H9 (cell line): ENCODE data around the gene CCSER2. TPM values are rescaled to one million over a fixed set of nuclear protein-coding genes. Genes with fewer than 3 reads are reported as not detected.

Source experiments
- DNase-seq: peaks from one replicate; pipeline ENCODE4 v3.0.0-alpha.2; 2017
- H2AFZ ChIP-seq: one replicate; pipeline ENCODE4 v1.6.1; 2013; ENCODE audit warnings: mild to moderate bottlenecking, low read length, control low read depth, moderate library complexity
- H2AK5ac ChIP-seq: 2 replicates; pipeline ENCODE4 v1.6.1; 2013; ENCODE audit warnings: low read length, control low read depth, mixed read lengths; ENCODE audit not compliant: insufficient read length
- H2BK120ac ChIP-seq: one replicate; pipeline ENCODE4 v1.6.1; 2013; ENCODE audit warnings: low read depth, mild to moderate bottlenecking, low read length, control low read depth, inconsistent platforms; ENCODE audit not compliant: poor library complexity, severe bottlenecking
- H2BK12ac ChIP-seq: 2 replicates; pipeline ENCODE4 v1.6.1; 2013; ENCODE audit warnings: low read length, control low read depth, mixed read lengths, low read depth; ENCODE audit not compliant: insufficient read length
- H2BK15ac ChIP-seq: 2 replicates; pipeline ENCODE4 v1.6.1; 2013; ENCODE audit warnings: low read depth, low read length, control low read depth
- H2BK20ac ChIP-seq: one replicate; pipeline ENCODE4 v1.6.1; 2013; ENCODE audit warnings: low read depth, mild to moderate bottlenecking, low read length, control low read depth, inconsistent platforms; ENCODE audit not compliant: poor library complexity, severe bottlenecking
- H2BK5ac ChIP-seq: 2 replicates; pipeline ENCODE4 v1.6.1; 2013; ENCODE audit warnings: low read length, control low read depth, mixed read lengths; ENCODE audit not compliant: insufficient read length
- H3K14ac ChIP-seq: 2 replicates; pipeline ENCODE4 v1.6.1; 2013; ENCODE audit warnings: low read length, control low read depth; ENCODE audit not compliant: insufficient read depth
- H3K18ac ChIP-seq: 2 replicates; pipeline ENCODE4 v1.6.1; 2013; ENCODE audit warnings: low read depth, mild to moderate bottlenecking, mixed read lengths, low read length, control low read depth; ENCODE audit not compliant: insufficient read length
- H3K23ac ChIP-seq: 2 replicates; pipeline ENCODE4 v1.6.1; 2013; ENCODE audit warnings: low read length, control low read depth, mixed read lengths, low read depth; ENCODE audit not compliant: insufficient read length
- H3K23me2 ChIP-seq: 2 replicates; pipeline ENCODE4 v1.6.1; 2013; ENCODE audit warnings: low read depth, mild to moderate bottlenecking, mixed read lengths, low read length, control low read depth; ENCODE audit not compliant: insufficient read length, poor library complexity, severe bottlenecking
- H3K27ac ChIP-seq: 2 replicates; pipeline ENCODE4 v1.5.1; 2013; ENCODE audit warnings: low read length, control low read depth, mixed read lengths, low read depth; ENCODE audit not compliant: insufficient read length
- H3K27me3 ChIP-seq: 2 replicates; pipeline ENCODE4 v1.6.1; 2013; ENCODE audit warnings: low read length, control low read depth, inconsistent platforms; ENCODE audit not compliant: insufficient read depth
- H3K4ac ChIP-seq: 2 replicates; pipeline ENCODE4 v1.6.1; 2013; ENCODE audit warnings: low read depth, mild to moderate bottlenecking, control low read depth, inconsistent platforms, low read length, moderate library complexity
- H3K4me1 ChIP-seq: 2 replicates; pipeline ENCODE4 v1.6.1; 2013; ENCODE audit warnings: low read length, control low read depth, inconsistent platforms; ENCODE audit not compliant: insufficient read depth
- H3K4me2 ChIP-seq: 2 replicates; pipeline ENCODE4 v1.6.1; 2013; ENCODE audit warnings: low read length, control low read depth, mixed read lengths; ENCODE audit not compliant: insufficient read length, insufficient read depth
- H3K56ac ChIP-seq: 2 replicates; pipeline ENCODE4 v1.6.1; 2013; ENCODE audit warnings: low read depth, mild to moderate bottlenecking, mixed read lengths, low read length, control low read depth; ENCODE audit not compliant: insufficient read length
- H3K79me1 ChIP-seq: 2 replicates; pipeline ENCODE4 v1.6.1; 2013; ENCODE audit warnings: low read depth, mild to moderate bottlenecking, moderate library complexity, low read length, control low read depth, inconsistent platforms; ENCODE audit not compliant: insufficient read depth, poor library complexity, severe bottlenecking
- H3K79me2 ChIP-seq: 2 replicates; pipeline ENCODE4 v1.6.1; 2013; ENCODE audit warnings: low read length, control low read depth, inconsistent platforms; ENCODE audit not compliant: insufficient read depth
- H3K9ac ChIP-seq: 2 replicates; pipeline ENCODE4 v1.6.1; 2013; ENCODE audit warnings: low read length, control low read depth, mixed read lengths; ENCODE audit not compliant: insufficient read length; ENCODE audit errors: extremely low read depth
- H3K9me3 ChIP-seq: one replicate; pipeline ENCODE4 v1.6.1; 2013; ENCODE audit warnings: low read depth, low read length, inconsistent platforms; ENCODE audit not compliant: control insufficient read depth
- H3T11ph ChIP-seq: one replicate; pipeline ENCODE4 v1.6.1; 2013; ENCODE audit warnings: mild to moderate bottlenecking, low read length, control low read depth, inconsistent platforms
- H4K20me1 ChIP-seq: one replicate; pipeline ENCODE4 v1.6.1; 2013; ENCODE audit not compliant: control insufficient read depth, insufficient read length, insufficient read depth
- H4K5ac ChIP-seq: 2 replicates; pipeline ENCODE4 v1.6.1; 2013; ENCODE audit warnings: low read depth, mild to moderate bottlenecking, mixed read lengths, low read length, control low read depth; ENCODE audit not compliant: insufficient read length
- H4K8ac ChIP-seq: replicated peaks from 2 replicates; pipeline ENCODE4 v1.6.1; 2013; ENCODE audit warnings: low read length, control low read depth, mixed read lengths, low read depth; ENCODE audit not compliant: insufficient read length
- H4K91ac ChIP-seq: 2 replicates; pipeline ENCODE4 v1.6.1; 2013; ENCODE audit warnings: low read depth, mild to moderate bottlenecking, moderate library complexity, mixed read lengths, low read length, control low read depth; ENCODE audit not compliant: insufficient read length
- H3K27ac Mint-ChIP-seq, 3 experiments: 2 replicates in 2 of 3; 3 replicates in 1 of 3; pipeline ENCODE4 v1.8.0; 2020 to 2021; ENCODE audit warnings: mixed read lengths in 3 of 3, mild to moderate bottlenecking in 1 of 3, moderate library complexity in 1 of 3
- H3K27me3 Mint-ChIP-seq: 2 replicates; pipeline ENCODE4 v1.8.0; 2021; ENCODE audit warnings: low read depth, mild to moderate bottlenecking, moderate library complexity, mixed read lengths
- H3K36me3 Mint-ChIP-seq, 3 experiments: 2 replicates in 2 of 3; 3 replicates in 1 of 3; pipeline ENCODE4 v1.8.0; 2020 to 2021; ENCODE audit warnings: low read depth in 3 of 3, mixed read lengths in 3 of 3; ENCODE audit not compliant: insufficient read depth in 1 of 3
- H3K4me1 Mint-ChIP-seq, 2 experiments: 2 replicates each; pipeline ENCODE4 v1.8.0; 2020; ENCODE audit warnings: mixed read lengths in 2 of 2
- H3K4me3 Mint-ChIP-seq, 2 experiments: 2 replicates in 1 of 2; 3 replicates in 1 of 2; pipeline ENCODE4 v1.8.0; 2020 to 2021; ENCODE audit warnings: mild to moderate bottlenecking in 2 of 2, mixed read lengths in 2 of 2, moderate library complexity in 1 of 2
- H3K9me3 Mint-ChIP-seq, 2 experiments: 2 replicates in 1 of 2; 3 replicates in 1 of 2; pipeline ENCODE4 v1.8.0; 2020; ENCODE audit warnings: mild to moderate bottlenecking in 2 of 2, mixed read lengths in 2 of 2, moderate library complexity in 1 of 2
- WGBS: extraction: QIAGEN DNeasy Blood & Tissue Kit; methylation state at CpG from one replicate; pipeline ENCODE4 v1.1.7; 2013; ENCODE audit warnings: missing lambda C conversion rate, low lambda C conversion rate, mixed read lengths; ENCODE audit not compliant: insufficient read length; ENCODE audit errors: extremely low coverage; 5-methylcytosine and 5-hydroxymethylcytosine counted together
- total RNA-seq: library from RNA; stranded (reverse); gene quantifications from 2 replicates; pipeline ENCODE4 v1.2.1, GENCODE V29; 2021
- TF ChIP-seq, protein P1 (sequence below): fragments of 200-600 bp; sonication (generic); conservative IDR thresholded peaks from 3 replicates; pipeline ENCODE4 v1.8.0; 2021; ENCODE audit warnings: antibody characterized with exemption, mild to moderate bottlenecking

Gene CCSER2
- total RNA-seq, 1 experiment from 2014 or later = 22.2 TPM

DNA sequence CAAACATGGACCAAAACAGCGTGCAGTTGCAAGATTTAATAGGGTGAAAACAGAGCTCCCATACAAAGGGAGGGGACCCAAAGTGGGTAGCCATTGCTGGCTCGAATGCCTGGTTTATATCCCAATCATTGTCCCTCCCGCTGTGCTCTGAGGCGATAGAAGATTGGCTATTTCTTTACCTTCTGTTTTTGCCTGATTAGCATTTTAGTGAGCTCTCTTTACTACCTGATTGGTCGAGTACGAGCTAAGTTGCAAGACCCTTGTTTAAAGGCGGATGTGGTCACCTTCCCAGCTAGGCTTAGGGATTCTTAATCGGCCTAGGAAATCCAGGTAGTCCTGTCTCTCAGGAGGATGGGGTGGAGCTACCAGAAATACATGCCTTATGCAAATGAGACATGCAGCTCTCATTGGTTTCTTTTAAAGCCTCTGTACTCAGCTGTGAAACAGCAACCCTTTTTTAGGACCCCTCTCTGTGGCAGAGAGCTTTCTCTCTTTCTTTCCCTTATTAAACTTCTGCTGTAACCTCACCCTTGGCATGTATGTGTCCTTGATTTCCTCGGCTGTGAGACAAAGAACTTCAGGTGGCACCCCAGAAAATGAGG is 202.4 kb downstream of the CCSER2 start:
- H2BK12ac ChIP-seq = no peak overlapping the region

More for the DNA sequence above, 202.4 kb downstream of the CCSER2 start:
- Histone ChIP-seq H3K27ac (no peak overlapping the region), H3K9me3 (no peaks in the 10 kb centered on the region), H3T11ph (no peak overlapping the region), H3K27me3 (no peaks in the 10 kb centered on the region), H4K8ac (no peak overlapping the region), H3K14ac (no peak overlapping the region), H4K5ac (no peak overlapping the region), H2AK5ac (no peak overlapping the region), H3K79me2 (no peaks in the 10 kb centered on the region), H3K18ac (no peak overlapping the region), H3K56ac (no peak overlapping the region), H3K79me1 (no peaks in the 10 kb centered on the region), H2AFZ (no peak overlapping the region), H2BK20ac (no peak overlapping the region), H4K20me1 (no peaks in the 10 kb centered on the region), H3K4me1 (peaks cover 2% of the 10 kb centered on the region; the same call in 1 of the 2 replicates), H3K23ac (no peak overlapping the region), H2BK5ac (no peak overlapping the region), H3K4ac (no peak overlapping the region), H3K4me2 (no peak overlapping the region), H3K23me2 (no peaks in the 10 kb centered on the region), H2BK15ac (no peak overlapping the region), H2BK120ac (no peak overlapping the region), H3K9ac (no peak overlapping the region), H4K91ac (no peak overlapping the region)
- TF ChIP-seq, protein P1, sequence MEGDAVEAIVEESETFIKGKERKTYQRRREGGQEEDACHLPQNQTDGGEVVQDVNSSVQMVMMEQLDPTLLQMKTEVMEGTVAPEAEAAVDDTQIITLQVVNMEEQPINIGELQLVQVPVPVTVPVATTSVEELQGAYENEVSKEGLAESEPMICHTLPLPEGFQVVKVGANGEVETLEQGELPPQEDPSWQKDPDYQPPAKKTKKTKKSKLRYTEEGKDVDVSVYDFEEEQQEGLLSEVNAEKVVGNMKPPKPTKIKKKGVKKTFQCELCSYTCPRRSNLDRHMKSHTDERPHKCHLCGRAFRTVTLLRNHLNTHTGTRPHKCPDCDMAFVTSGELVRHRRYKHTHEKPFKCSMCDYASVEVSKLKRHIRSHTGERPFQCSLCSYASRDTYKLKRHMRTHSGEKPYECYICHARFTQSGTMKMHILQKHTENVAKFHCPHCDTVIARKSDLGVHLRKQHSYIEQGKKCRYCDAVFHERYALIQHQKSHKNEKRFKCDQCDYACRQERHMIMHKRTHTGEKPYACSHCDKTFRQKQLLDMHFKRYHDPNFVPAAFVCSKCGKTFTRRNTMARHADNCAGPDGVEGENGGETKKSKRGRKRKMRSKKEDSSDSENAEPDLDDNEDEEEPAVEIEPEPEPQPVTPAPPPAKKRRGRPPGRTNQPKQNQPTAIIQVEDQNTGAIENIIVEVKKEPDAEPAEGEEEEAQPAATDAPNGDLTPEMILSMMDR = no peak
- H3K27ac Mint-ChIP-seq = no peak overlapping the region
- WGBS = no CpG with 5 or more reads among the region's 9 CpGs
- DNase-seq = no peak
- H3K9me3 Mint-ChIP-seq = peaks cover 10% of the 10 kb centered on the region in 2 experiments
- peaks cover 6 to 10% (median 6%) of the 10 kb centered on the region in 3 experiments; a peak in 6 of 7 replicates for H3K36me3 Mint-ChIP-seq
- peaks cover 1% of the 10 kb centered on the region; the same call in 1 of the 2 replicates for H3K27me3 Mint-ChIP-seq
- H3K4me3 Mint-ChIP-seq = no peak overlapping the region
- peaks cover 5 to 8% of the 10 kb centered on the region in 2 experiments for H3K4me1 Mint-ChIP-seq
